GM12892 (cell line): Measurements from ENCODE around the gene MDM2.

Source experiments
- POLR2A ChIP-seq: IDR thresholded peaks from 2 replicates; pipeline ENCODE4 v1.6.1; 2011; ENCODE audit warnings: low read depth, low read length, control low read depth
- TAF1 ChIP-seq: IDR thresholded peaks from 2 replicates; pipeline ENCODE4 v1.6.1; 2011; ENCODE audit warnings: low read depth, mild to moderate bottlenecking, control low read depth, low read length, borderline replicate concordance

DNA sequence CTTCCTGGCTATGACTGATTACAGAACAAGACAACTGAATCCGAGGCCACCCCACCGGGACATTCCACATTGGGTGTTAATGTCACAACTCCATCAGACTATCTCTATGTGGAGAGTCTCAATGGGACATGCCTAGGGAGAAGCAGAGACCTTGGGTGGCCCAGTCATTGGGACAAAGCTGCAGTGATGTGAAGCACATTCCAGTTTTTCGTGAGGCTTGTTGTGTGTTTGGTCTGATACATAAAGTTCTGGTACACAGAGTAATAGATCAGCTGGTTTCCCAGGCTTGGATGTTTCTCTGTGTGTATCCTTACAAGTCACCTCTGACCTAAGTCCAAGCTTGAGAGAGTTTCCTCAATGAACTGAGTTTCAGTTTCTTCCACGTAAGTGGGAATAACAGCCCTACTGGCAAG, 82.7 kb downstream of the MDM2 start:
- TF ChIP-seq POLR2A: no peak
- no peak for TF ChIP-seq TAF1
